K562 (cell line): ENCODE measurements around the gene ACTN4. TPM values are rescaled to one million over a fixed set of nuclear protein-coding genes. Genes with fewer than 3 reads are reported as not detected.

Source experiments
- ATAC-seq: fragments of 200-7000 bp; cut with Tn5 transposase; 3 replicates; pipeline ENCODE4 v1.9.1; 2020; ENCODE audit warnings: moderate library complexity
- Bru-seq: library from RNA; stranded (reverse); fragments of 400-500 nt; gene quantifications from one replicate; lab custom pipeline; 2021; lab: Mats Ljungman, UMichigan
- BruChase-seq, 2 experiments: library from RNA; stranded (reverse); fragments of 400-500 nt; gene quantifications; one replicate each; lab custom pipeline; 2021; lab: Mats Ljungman, UMichigan
- BruUV-seq: library from RNA; stranded (reverse); fragments of 400-500 nt; replicated peaks from 2 replicates; lab custom pipeline; 2021; lab: Mats Ljungman, UMichigan
- CTCF ChIA-PET: fragments of 300-600 bp; formaldehyde crosslinking; extraction: SDS; loops from one replicate; lab custom pipeline; 2021; ENCODE audit warnings: low intra/inter-chr PET ratio; lab: Yijun Ruan, JAX
- POLR2A ChIA-PET: fragments of 300-600, 350-650 bp; sonication (Branson Sonifier 250); formaldehyde crosslinking; extraction: SDS; loops from one replicate; lab custom pipeline; 2021; ENCODE audit warnings: antibody characterized with exemption, inconsistent platforms; lab: Yijun Ruan, JAX
- DNase-seq, 4 experiments: peaks; one replicate each; pipeline versions ENCODE4 v3.0.0 to v3.0.0-alpha.2; 2011 to 2018; ENCODE audit warnings: low spot score in 3 of 4, mixed read lengths in 3 of 4; ENCODE audit errors: extremely low read depth in 1 of 4
- FAIRE-seq: peaks from 2 replicates; lab custom pipeline; 2011; peaks lifted over from hg19 to GRCh38; lab: Jason Lieb, UNC
- H2AFZ ChIP-seq: 2 replicates; pipeline ENCODE4 v1.6.0; 2011; ENCODE audit warnings: low read depth, low read length, control low read depth, inconsistent platforms
- H3K27ac ChIP-seq: fragments of 200-600 bp; 3 replicates; pipeline ENCODE4 v1.8.0; 2011; ENCODE audit warnings: low read depth, mild to moderate bottlenecking, control low read depth, inconsistent platforms, low read length, moderate library complexity, mixed read lengths; ENCODE audit errors: extremely low read depth
- H3K27me3 ChIP-seq, 2 experiments: fragments of 300-600 bp in 1 of 2; 2 replicates in 1 of 2; 3 replicates in 1 of 2; pipeline versions ENCODE4 v1.6.0 to v1.8.0; 2011; ENCODE audit warnings: inconsistent platforms in 2 of 2, low read length in 2 of 2, mild to moderate bottlenecking in 1 of 2, mixed read lengths in 1 of 2, moderate library complexity in 1 of 2; ENCODE audit not compliant: control insufficient read depth in 2 of 2, insufficient read depth in 2 of 2
- H3K36me3 ChIP-seq: fragments of 300-600 bp; 3 replicates; pipeline ENCODE4 v1.8.0; 2011; ENCODE audit warnings: mild to moderate bottlenecking, low read length, inconsistent platforms; ENCODE audit not compliant: control insufficient read depth, insufficient read depth
- H3K4me1 ChIP-seq, 2 experiments: fragments of 200-600 bp in 1 of 2; replicated peaks in 1 of 2; 2 replicates in 1 of 2; 3 replicates in 1 of 2; pipeline versions ENCODE4 v1.5.1 to v1.8.0; 2011; ENCODE audit warnings: inconsistent platforms in 2 of 2, low read length in 2 of 2, mild to moderate bottlenecking in 1 of 2, mixed read lengths in 1 of 2, moderate library complexity in 1 of 2; ENCODE audit not compliant: control insufficient read depth in 2 of 2, insufficient read depth in 2 of 2
- H3K4me2 ChIP-seq: 2 replicates; pipeline ENCODE4 v1.6.1; 2011; ENCODE audit warnings: low read length, control low read depth, inconsistent platforms, mixed read lengths; ENCODE audit not compliant: insufficient read depth
- H3K4me3 ChIP-seq: fragments of 200-600 bp; sonication (generic), shearing (Covaris generic); 2 replicates; pipeline ENCODE4 v1.5.1; 2016; ENCODE audit warnings: control low read depth, inconsistent platforms
- H3K79me2 ChIP-seq: fragments of 200-600 bp; 3 replicates; pipeline ENCODE4 v1.8.0; 2011; ENCODE audit warnings: low read length, inconsistent platforms; ENCODE audit not compliant: control insufficient read depth, insufficient read depth
- H3K9ac ChIP-seq, 2 experiments: 2 replicates each; pipeline versions ENCODE4 v1.6.0 to v1.6.1; 2011; ENCODE audit warnings: low read depth in 2 of 2, low read length in 2 of 2, control low read depth in 1 of 2, inconsistent platforms in 1 of 2, mild to moderate bottlenecking in 1 of 2, mixed read lengths in 1 of 2; ENCODE audit not compliant: insufficient read depth in 1 of 2
- H3K9me1 ChIP-seq: one replicate; pipeline ENCODE4 v1.6.0; 2011; ENCODE audit warnings: inconsistent platforms, mild to moderate bottlenecking, low read length, moderate library complexity; ENCODE audit not compliant: control insufficient read depth, insufficient read depth
- H3K9me3 ChIP-seq: replicated peaks from 2 replicates; pipeline ENCODE4 v1.5.1; 2011; ENCODE audit warnings: low read depth, low read length, inconsistent platforms; ENCODE audit not compliant: control insufficient read depth, insufficient read depth
- H4K20me1 ChIP-seq: replicated peaks from 2 replicates; pipeline ENCODE4 v1.6.1; 2011; ENCODE audit warnings: low read length, inconsistent platforms, mixed read lengths; ENCODE audit not compliant: control insufficient read depth, insufficient read depth
- BACH1 ChIP-seq: fragments of 200-800 bp; sonication (Bioruptor generic); IDR thresholded peaks from 2 replicates; pipeline ENCODE4 v1.6.1; 2016; ENCODE audit warnings: missing genetic modification characterization, missing compliant biosample characterization
- CTBP1 ChIP-seq: fragments of 450-650 bp; IDR thresholded peaks from 2 replicates; pipeline ENCODE4 v1.6.1; 2016; ENCODE audit warnings: borderline replicate concordance
- FOXA3 ChIP-seq, 2 experiments: fragments of 450-650 bp in 1 of 2; sonication (generic) in 1 of 2; formaldehyde crosslinking; IDR thresholded peaks in 1 of 2; conservative IDR thresholded peaks in 1 of 2; 2 replicates each; pipeline versions ENCODE4 v1.4.0 to v1.8.0; 2020 to 2022; ENCODE audit warnings: mild to moderate bottlenecking in 2 of 2, missing genetic modification reagents in 1 of 2
- HDAC8 ChIP-seq: fragments of 450-650 bp; IDR thresholded peaks from 2 replicates; pipeline ENCODE4 v1.6.1; 2016; ENCODE audit warnings: mild to moderate bottlenecking, missing genetic modification characterization, moderate library complexity, missing compliant biosample characterization
- HLTF ChIP-seq: fragments of 450-650 bp; IDR thresholded peaks from 2 replicates; pipeline ENCODE4 v1.6.1; 2016
- JUND ChIP-seq, 2 experiments: IDR thresholded peaks; 2 replicates in 1 of 2; 3 replicates in 1 of 2; pipeline ENCODE4 v1.6.1; 2011; ENCODE audit warnings: borderline replicate concordance in 2 of 2, low read depth in 2 of 2, low read length in 2 of 2, improper control_type of control experiment in 1 of 2, missing biosample characterization in 1 of 2, missing genetic modification characterization in 1 of 2, missing genetic modification reagents in 1 of 2
- MCM3 ChIP-seq: fragments of 450-650 bp; IDR thresholded peaks from 2 replicates; pipeline ENCODE4 v1.6.1; 2016
- MECOM ChIP-seq: fragments of 250-450 bp; sonication (Bioruptor Pico); IDR thresholded peaks from 2 replicates; pipeline ENCODE4 v1.8.0; 2022; ENCODE audit warnings: inconsistent platforms
- PHB ChIP-seq: fragments of 250-450 bp; sonication (Bioruptor Pico); IDR thresholded peaks from 2 replicates; pipeline ENCODE4 v1.5.0; 2021
- RAD21 ChIP-seq, 2 experiments: fragments of 250-450 bp in 1 of 2; fragments of 450-650 bp in 1 of 2; sonication (Bioruptor Pico) in 1 of 2; formaldehyde crosslinking in 1 of 2; IDR thresholded peaks in 1 of 2; conservative IDR thresholded peaks in 1 of 2; 2 replicates each; pipeline versions ENCODE4 v1.4.0 to v1.8.0; 2020 to 2022; ENCODE audit warnings: mild to moderate bottlenecking in 2 of 2, moderate library complexity in 1 of 2
- RBFOX2 ChIP-seq: fragments of 200-400 bp; formaldehyde crosslinking; IDR thresholded peaks from 2 replicates; pipeline ENCODE4 v1.6.1; 2017; ENCODE audit warnings: low read depth, mild to moderate bottlenecking, low read length, moderate library complexity
- TSHZ1 ChIP-seq: fragments of 250-450 bp; sonication (Bioruptor Pico); IDR thresholded peaks from 2 replicates; pipeline ENCODE4 v1.4.0; 2020; ENCODE audit warnings: mild to moderate bottlenecking, moderate library complexity
- ZNF165 ChIP-seq: fragments of 250-450 bp; sonication (Bioruptor Pico); IDR thresholded peaks from 2 replicates; pipeline ENCODE4 v1.4.0; 2020; ENCODE audit warnings: borderline replicate concordance
- WGBS: fragments of 100-300 bp; shearing (Covaris generic); methylation state at CpG from one replicate; pipeline ENCODE4 v1.1.6; 2016; ENCODE audit warnings: low coverage, mixed read lengths; ENCODE audit not compliant: insufficient coverage; ENCODE audit errors: missing lambda C conversion rate; 5-methylcytosine and 5-hydroxymethylcytosine counted together
- in situ Hi-C: fragments of 300-500 bp; cut with MboI; formaldehyde crosslinking; loops from 4 replicates; pipeline ENCODE4 v1.15.0; 2018; ENCODE audit warnings: inconsistent platforms, mixed read lengths
- intact Hi-C: fragments of 100-400 bp; cut with micrococcal nuclease; formaldehyde crosslinking; loops from 2 replicates; pipeline ENCODE4 v1.14.2; 2022
- long read RNA-seq, 3 experiments: library from polyadenylated mRNA in 2 of 3; library from RNA in 1 of 3; unstranded in 2 of 3; stranded (forward) in 1 of 3; transcript quantifications; one replicate each; pipeline ENCODE4 v2.0.0, GENCODE V29; 2019 to 2022
- polyA minus RNA-seq, 3 experiments: library from RNA; depleted of rRNA, polyadenylated mRNA; stranded (reverse); fragments of >200 nt; gene quantifications; 2 replicates each; pipeline ENCODE4 v1.2.3, GENCODE V29; 2011
- polyA plus RNA-seq, 8 experiments: library from polyadenylated mRNA; depleted of rRNA in 4 of 8; stranded (reverse) in 5 of 8; unstranded in 3 of 8; fragments of >200 nt; fragmentation: Nextera tagmentation in 2 of 8; fragmentation: Illumina TruSeq in 1 of 8; extraction: Ambion mirVana in 2 of 8; extraction: Trizol in 1 of 8; gene quantifications; 2 replicates each; pipeline versions ENCODE4 v1.2.1 to v1.2.3, GENCODE V29; 2011 to 2014; ENCODE audit warnings: inconsistent platforms in 1 of 8, missing spikeins in 1 of 8
- total RNA-seq, 7 experiments: library from RNA; depleted of rRNA in 6 of 7; stranded (reverse); fragments of >200 nt in 6 of 7; fragmentation: Illumina TruSeq in 2 of 7; extraction: Trizol in 2 of 7; gene quantifications; 2 replicates each; pipeline versions ENCODE4 v1.2.1 to v1.2.3, GENCODE V29; 2011 to 2021; ENCODE audit warnings: low replicate concordance in 1 of 7

ACTN4 gene
- 168 and 288 TPM in 2 replicates for total RNA-seq (2011; cell fraction: chromatin; rRNA removed; ENCODE audit: low replicate concordance)
- 79.0 and 102 TPM in 2 replicates for total RNA-seq (2011; cell fraction: nucleolus; rRNA removed)
- 99.5 and 155 TPM in 2 replicates for total RNA-seq (2011; cell fraction: nucleoplasm; rRNA removed)
- 159 and 202 TPM in 2 replicates for total RNA-seq (2014; rRNA removed)
- 67.2 and 80.0 TPM in 2 replicates for total RNA-seq (2014; rRNA removed; fragmentation: Illumina TruSeq; extraction: Trizol)
- 58.2 and 67.4 TPM in 2 replicates for total RNA-seq (2015; rRNA removed; fragmentation: Illumina TruSeq; extraction: Trizol)
- 362 and 385 TPM in 2 replicates for total RNA-seq (2021)
- 130 and 299 TPM in 2 replicates for polyA plus RNA-seq (2011; rRNA removed)
- polyA plus RNA-seq (2011; cell fraction: cytosol; rRNA removed) = 90.1 and 157 TPM in 2 replicates
- polyA plus RNA-seq (2011; cell fraction: nucleus; rRNA removed) = 395 and 716 TPM in 2 replicates
- 444 and 454 TPM in 2 replicates for polyA plus RNA-seq (2012)
- polyA plus RNA-seq (2014; fragmentation: Illumina TruSeq; extraction: Trizol) = 149 and 163 TPM in 2 replicates
- polyA plus RNA-seq (2014; fragmentation: Nextera tagmentation; extraction: Ambion mirVana) = 1 to 10 TPM; 3.1 to 8.4 TPM
- 115 and 125 TPM in 2 replicates for polyA plus RNA-seq (2014; rRNA removed)
- 140 and 177 TPM in 2 replicates for polyA minus RNA-seq (2011; rRNA and poly(A)+ RNA removed)
- polyA minus RNA-seq (2011; cell fraction: cytosol; rRNA and poly(A)+ RNA removed) = 135 and 194 TPM in 2 replicates
- polyA minus RNA-seq (2011; cell fraction: nucleus; rRNA and poly(A)+ RNA removed) = 51.4 and 130 TPM in 2 replicates
- percentile 85 among the genes with signal in this experiment for Bru-seq, nascent RNA
- percentile 84 among the genes with signal in this experiment for BruChase-seq, experiment 1, labeled RNA remaining after a 2-hour chase
- percentile 82 among the genes with signal in this experiment for BruChase-seq, experiment 2, labeled RNA remaining after a 6-hour chase
- long read RNA-seq, experiment 1, full-length matches to known transcripts = 6 of 130 reads
- long read RNA-seq, experiment 1, partial matches to known transcripts = 103 of 130 reads
- long read RNA-seq, experiment 1, other reads (novel, unspliced or antisense) = 21 of 130 reads
- long read RNA-seq, experiment 2, full-length matches to known transcripts = 70 of 199 reads
- long read RNA-seq, experiment 2, partial matches to known transcripts = 109 of 199 reads
- long read RNA-seq, experiment 2, other reads (novel, unspliced or antisense) = 20 of 199 reads
- long read RNA-seq, experiment 3, full-length matches to known transcripts = 22 of 40 reads
- long read RNA-seq, experiment 3, partial matches to known transcripts = 17 of 40 reads
- long read RNA-seq, experiment 3, other reads (novel, unspliced or antisense) = 1 of 40 reads

GRCh38 chr19:38647368-38647965 is at the start of gene ACTN4:
Gene ACTN4 (plus strand): TSS chr19:38647649. CDS start chr19:38647746, 97 bp downstream.
- peaks cover 51% of the 10 kb centered on the region for H3K79me2 ChIP-seq
- under 1% methylated on average over 57 of the region's 77 CpGs for WGBS
- no peaks in the 10 kb centered on the region for H3K9me1 ChIP-seq
- intact Hi-C loops = loop anchor here (1.0 kb wide), 1 partner anchor 10 kb away; no protein-coding TSS in a partner anchor
- POLR2A ChIA-PET = interaction anchor here (0.5 to 3.8 kb wide), 9 partner anchors 11 to 99 kb away, joined by 3 to 17 read pairs (median 3); partner anchors contain the start of gene EIF3K
- no peaks in the 10 kb centered on the region for H3K27me3 ChIP-seq
- in situ Hi-C loops = no loop called here
- peaks cover 12% of the 10 kb centered on the region; the same call in 2 of the 3 replicates for H3K36me3 ChIP-seq
- CTCF ChIA-PET = no interaction called here
- H3K4me3 ChIP-seq = peak within 1 kb of the TSS; percentile 99
- peaks cover 27 to 34% of the 10 kb centered on the region in 2 experiments; a peak in 4 of 5 replicates for H3K4me1 ChIP-seq
- H3K9ac ChIP-seq = peak within 1 kb of the TSS; percentile 89 to 97
- peak within 1 kb of the TSS; percentile 83 for H3K27ac ChIP-seq
- peaks cover 29% of the 10 kb centered on the region for H4K20me1 ChIP-seq
- H2AFZ ChIP-seq = peak within 1 kb of the TSS; percentile 91
- peak within 1 kb of the TSS; percentile 94 for H3K4me2 ChIP-seq
- peak; percentile 92 for FAIRE-seq
- DNase-seq = peak; percentile 97 to 99 (median 98)
- H3K9me3 ChIP-seq = no peaks in the 10 kb centered on the region
- ATAC-seq = peak; percentile 88
- BruUV-seq = no TSS peak
- TF ChIP-seq BACH1 (tag) = no peak
- TF ChIP-seq RAD21 (CRISPR knock-in tag; conservative IDR thresholded peaks at IDR 0.05 in 1 of 2, IDR thresholded peaks at IDR 0.05 in 1 of 2) = peak in 1 of 2 experiments; percentile 18; a peak in 2 of 4 replicates
- peak; percentile 59; the same call in 1 of the 2 replicates for TF ChIP-seq JUND (IDR thresholded peaks at IDR 0.05; ENCODE audit: borderline replicate concordance, low read depth, low read length)
- 0 out of 3 replicates have a peak, but pooled peaks have one; percentile 43 for TF ChIP-seq JUND (tag; IDR thresholded peaks at IDR 0.05; ENCODE audit: borderline replicate concordance, low read depth, low read length)
- no peak for TF ChIP-seq TSHZ1 (CRISPR knock-in tag)
- TF ChIP-seq MCM3 = no peak
- TF ChIP-seq MECOM = no peak
- TF ChIP-seq PHB = peak; percentile 87; the same call in 1 of the 2 replicates
- no peak for TF ChIP-seq HLTF
- peak; percentile 89 for TF ChIP-seq RBFOX2
- TF ChIP-seq FOXA3 (CRISPR knock-in tag; conservative IDR thresholded peaks at IDR 0.05 in 1 of 2, IDR thresholded peaks at IDR 0.05 in 1 of 2) = no peak
- peak; percentile 66; the same call in 1 of the 2 replicates for TF ChIP-seq HDAC8 (tag)
- TF ChIP-seq ZNF165 (CRISPR knock-in tag) = no peak
- peak; percentile 84 for TF ChIP-seq CTBP1
